Measurements from ENCODE around the gene NEK7. TPM values are rescaled to one million over a fixed set of nuclear protein-coding genes. Genes with fewer than 3 reads are reported as not detected.

The NEK7 gene
- total and polyA plus RNA-seq, 10 donors = 16.9 to 120 (median 73.2) TPM

DNA sequence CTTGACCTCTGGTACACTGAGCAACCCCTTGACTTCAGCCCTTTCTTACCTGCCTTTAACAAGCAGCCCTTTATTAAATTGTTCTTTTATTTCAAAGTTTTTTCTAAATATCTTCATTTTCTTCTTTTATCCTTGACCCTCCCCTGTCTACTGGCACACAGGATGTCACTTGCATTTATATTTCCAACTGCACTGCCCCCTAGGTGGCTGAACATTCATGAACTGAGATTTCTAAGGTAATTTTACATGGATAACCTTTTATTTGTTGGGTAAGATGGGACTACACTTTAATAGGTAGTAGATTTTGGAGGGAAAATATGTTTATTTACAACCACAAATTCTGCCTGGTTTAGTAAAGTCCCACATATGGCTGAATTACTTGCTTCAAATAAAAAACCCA lies 193.7 kb downstream of the NEK7 start:
- no peak overlapping the region for H3K27ac ChIP-seq
- H3K36me3 ChIP-seq = no peaks in the 10 kb centered on the region
- no peak for TF ChIP-seq CTCF (IDR thresholded peaks at IDR 0.05 in 8 of 11, conservative IDR thresholded peaks at IDR 0.05 in 3 of 11)
- no peak for TF ChIP-seq POLR2A (IDR thresholded peaks at IDR 0.05)
- no peak for TF ChIP-seq POLR2AphosphoS5 (IDR thresholded peaks at IDR 0.05)
- no peak overlapping the region for H3K4me3 ChIP-seq
- H3K27me3 ChIP-seq (replicated peaks in 1 of 7) = no peaks in the 10 kb centered on the region
- intact Hi-C loops (cut with DNase I; ENCODE audit: low total_unique reads) = loop anchor here (10.0 kb wide), 1 partner anchor 256 kb away; no protein-coding TSS in a partner anchor
- H3K4me1 ChIP-seq = no peaks in the 10 kb centered on the region
- no peaks in the 10 kb centered on the region for H3K9me3 ChIP-seq
- DNase-seq = no peak

- no peak for DNase-seq
- intact Hi-C loops (cut with DNase I; ENCODE audit: low total_unique reads) = loop anchor here (10.0 kb wide), 1 partner anchor 258 kb away; no protein-coding TSS in a partner anchor
- Histone ChIP-seq H3K4me1 (no peaks in the 10 kb centered on the region), H3K4me3 (no peak overlapping the region), H3K27ac (no peak overlapping the region), H3K9me3 (no peaks in the 10 kb centered on the region), H3K27me3 (replicated peaks in 1 of 7) (no peaks in the 10 kb centered on the region), H3K36me3 (no peaks in the 10 kb centered on the region)
- 72 to 81% (median 76%) methylated on average over 5 of the region's 5 CpGs for WGBS, 5 donors
- no peak for TF ChIP-seq POLR2A (IDR thresholded peaks at IDR 0.05)
- no peak for TF ChIP-seq POLR2AphosphoS5 (IDR thresholded peaks at IDR 0.05)
- no peak for TF ChIP-seq CTCF (IDR thresholded peaks at IDR 0.05 in 8 of 11, conservative IDR thresholded peaks at IDR 0.05 in 3 of 11)
These were observed 196.3 kb downstream of the NEK7 start for GRCh38 chr1:198352975-198353695.

DNA sequence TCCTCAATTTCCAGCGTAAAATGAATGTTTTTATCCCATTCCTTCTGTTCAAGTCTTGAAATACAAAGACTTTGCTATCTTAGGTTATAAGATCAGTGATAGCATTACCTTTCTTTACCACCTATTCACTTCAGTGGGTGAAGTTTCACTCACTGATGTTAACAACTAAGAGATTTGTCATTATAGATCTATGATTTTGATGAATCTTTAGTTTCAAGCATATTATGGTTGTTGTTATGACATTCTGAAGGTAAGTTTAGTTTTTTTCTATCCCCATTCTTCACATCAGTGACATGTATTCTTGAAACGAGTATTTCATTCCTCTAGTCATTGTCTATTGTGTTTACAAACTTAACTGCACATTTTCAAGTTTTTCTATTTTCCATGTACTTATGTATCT lies 201.1 kb downstream of the NEK7 start:
- H3K27ac ChIP-seq = no peak overlapping the region
- H3K27me3 ChIP-seq (replicated peaks in 1 of 7) = no peaks in the 10 kb centered on the region
- H3K4me3 ChIP-seq = no peak overlapping the region
- no peaks in the 10 kb centered on the region for H3K4me1 ChIP-seq
- WGBS, 5 donors = 74 to 90% (median 78%) methylated on average over 2 of the region's 2 CpGs
- H3K9me3 ChIP-seq = no peaks in the 10 kb centered on the region
- TF ChIP-seq CTCF (IDR thresholded peaks at IDR 0.05 in 8 of 11, conservative IDR thresholded peaks at IDR 0.05 in 3 of 11) = no peak
- TF ChIP-seq POLR2A (IDR thresholded peaks at IDR 0.05) = no peak
- TF ChIP-seq POLR2AphosphoS5 (IDR thresholded peaks at IDR 0.05) = no peak
- DNase-seq = no peak
- H3K36me3 ChIP-seq = no peaks in the 10 kb centered on the region
- intact Hi-C loops (cut with DNase I; ENCODE audit: low total_unique reads) = loop anchor here (10.0 kb wide), 1 partner anchor 263 kb away; no protein-coding TSS in a partner anchor

DNA sequence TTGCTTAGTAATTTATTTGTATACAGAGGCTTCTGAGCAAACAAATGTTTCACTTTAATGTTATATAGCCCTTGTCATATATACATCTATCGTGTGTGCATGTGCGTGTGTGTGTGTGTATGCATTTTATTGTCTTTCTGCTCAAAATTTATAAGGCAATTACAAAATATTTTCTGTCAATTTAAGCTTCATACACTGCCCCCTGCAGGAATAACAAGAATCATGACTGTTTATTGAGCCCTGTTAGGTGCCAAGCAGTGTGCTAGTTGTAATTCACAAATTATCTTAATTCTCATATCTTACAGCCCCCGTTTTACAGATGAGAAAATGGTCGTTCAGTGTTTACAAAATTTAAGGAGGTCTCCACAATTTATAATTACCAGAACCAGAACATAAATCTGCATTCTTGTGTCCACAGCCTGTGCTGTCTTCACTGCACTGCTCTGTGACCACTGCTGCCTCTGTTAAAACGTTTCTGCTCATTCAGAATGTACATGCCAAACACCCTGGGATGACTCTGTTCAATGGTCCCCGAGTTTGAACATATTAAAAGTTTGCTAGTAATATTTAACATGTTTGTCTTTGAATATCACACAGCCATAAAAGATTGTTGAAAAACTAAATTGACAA lies 202.3 kb downstream of the NEK7 start:
- Histone ChIP-seq H3K4me1 (no peaks in the 10 kb centered on the region), H3K27ac (no peak overlapping the region), H3K4me3 (no peak overlapping the region), H3K9me3 (no peaks in the 10 kb centered on the region), H3K36me3 (no peaks in the 10 kb centered on the region), H3K27me3 (replicated peaks in 1 of 7) (no peaks in the 10 kb centered on the region)
- intact Hi-C loops (cut with DNase I; ENCODE audit: low total_unique reads) = loop anchor here (10.0 kb wide), 1 partner anchor 264 kb away; no protein-coding TSS in a partner anchor
- WGBS, 5 donors = 37 to 64% (median 60%) methylated on average over 6 of the region's 6 CpGs
- DNase-seq = no peak
- TF ChIP-seq POLR2A (IDR thresholded peaks at IDR 0.05) = no peak
- TF ChIP-seq POLR2AphosphoS5 (IDR thresholded peaks at IDR 0.05) = no peak
- peak in 8 of 11 experiments; percentile 30 to 57 (median 46) for TF ChIP-seq CTCF (IDR thresholded peaks at IDR 0.05 in 8 of 11, conservative IDR thresholded peaks at IDR 0.05 in 3 of 11)

All from spleen (tissue), 11 donors.